GM04503 (cell line): ENCODE measurements around the gene ARL8A.

Experiments used
- DNase-seq: peaks from one replicate; pipeline ENCODE4 v3.0.0-alpha.2; 2012; ENCODE audit warnings: low read depth

The ARL8A gene

DNA sequence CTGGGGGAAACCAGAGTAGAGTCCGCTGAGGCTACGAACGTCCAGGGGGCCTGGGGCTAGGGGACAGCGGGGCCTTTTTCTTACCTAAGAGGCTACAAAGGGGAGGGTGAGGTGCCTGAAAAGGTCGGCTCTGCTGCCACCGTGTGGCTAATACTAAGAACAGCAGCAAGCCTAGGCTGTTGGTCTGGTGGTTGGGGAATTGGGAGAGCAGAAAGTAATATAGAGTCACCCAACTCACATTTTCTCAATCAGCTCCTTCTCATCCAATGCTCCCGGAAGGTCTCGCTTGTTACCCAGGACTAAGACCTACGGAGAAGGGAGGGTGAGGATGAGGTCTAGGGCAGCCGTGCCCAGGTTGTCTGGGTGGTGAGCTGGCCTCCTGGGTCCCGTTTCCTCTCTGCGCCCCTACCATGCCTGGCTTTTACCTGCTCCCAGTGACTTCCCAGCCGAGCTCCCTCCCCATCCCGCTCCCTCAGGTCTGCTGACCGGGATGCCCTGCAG lies 9.3 kb downstream of the ARL8A start:
- no peak for DNase-seq

DNA sequence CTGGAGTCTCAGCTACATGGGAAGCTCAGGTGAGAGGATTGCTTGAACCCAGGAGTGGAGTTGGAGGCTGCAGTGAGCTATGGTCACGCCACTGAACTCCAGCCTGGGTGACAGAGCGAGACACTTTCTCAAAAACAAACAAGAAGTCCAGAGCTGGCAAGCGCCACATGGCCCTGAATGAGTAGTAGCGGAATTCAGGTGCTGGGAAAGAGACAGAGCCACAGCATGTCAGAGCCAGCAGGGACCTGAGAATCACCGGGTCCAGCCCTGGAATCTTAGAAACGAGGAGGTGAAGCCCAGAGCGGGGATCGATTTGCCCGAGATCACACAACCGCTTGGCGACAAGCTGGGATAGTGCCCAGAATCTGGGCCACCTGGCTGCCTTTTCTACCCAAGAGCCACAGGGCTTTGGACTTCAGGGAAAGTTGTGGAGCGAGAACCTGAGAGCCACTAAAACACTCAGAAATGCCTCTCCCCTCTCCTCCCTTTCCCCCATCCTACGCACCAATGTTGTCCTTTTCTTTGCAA lies 9.8 kb downstream of the ARL8A start:
- DNase-seq, result no peak

DNA sequence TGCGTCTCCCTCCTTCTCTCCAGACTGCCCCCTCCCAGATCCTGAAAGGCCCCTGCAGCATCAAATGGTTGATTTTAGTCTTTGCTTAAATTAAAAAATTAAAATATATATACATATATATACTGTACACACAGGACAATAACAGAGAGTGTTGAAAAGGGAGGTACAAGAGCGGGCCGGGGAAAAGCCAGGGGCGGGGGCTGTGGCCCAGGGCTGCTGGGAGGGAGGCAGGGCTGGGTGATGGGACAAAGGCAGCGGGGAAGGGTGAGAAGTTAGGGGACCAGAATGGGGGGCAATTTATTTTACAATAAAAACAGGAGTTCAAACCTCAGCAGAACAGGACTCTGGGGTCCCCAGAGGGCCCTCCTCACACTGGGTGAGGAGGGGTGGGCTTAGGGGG lies 10.5 kb downstream of the ARL8A start:
- no peak for DNase-seq

DNA sequence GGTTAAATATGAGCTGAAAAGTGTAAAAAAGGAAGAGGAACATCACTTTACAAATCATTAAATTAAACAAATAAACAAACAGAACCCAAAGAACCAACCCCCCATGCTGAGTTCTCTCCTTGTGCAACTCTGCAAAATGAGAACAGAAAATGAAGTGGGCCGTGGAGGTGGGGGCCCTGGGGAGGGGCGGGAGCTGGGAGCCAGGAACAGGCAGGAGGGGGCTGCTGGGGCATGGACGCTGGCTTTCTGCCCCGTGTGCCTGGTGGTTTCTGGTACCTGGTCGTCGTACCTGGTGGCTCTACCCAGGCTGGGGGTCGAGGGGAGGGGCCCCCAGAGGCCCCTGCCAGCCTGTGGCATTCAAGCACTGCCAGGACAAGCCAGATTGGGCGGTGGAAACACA lies 11.0 kb downstream of the ARL8A start:
- no peak for DNase-seq

DNA sequence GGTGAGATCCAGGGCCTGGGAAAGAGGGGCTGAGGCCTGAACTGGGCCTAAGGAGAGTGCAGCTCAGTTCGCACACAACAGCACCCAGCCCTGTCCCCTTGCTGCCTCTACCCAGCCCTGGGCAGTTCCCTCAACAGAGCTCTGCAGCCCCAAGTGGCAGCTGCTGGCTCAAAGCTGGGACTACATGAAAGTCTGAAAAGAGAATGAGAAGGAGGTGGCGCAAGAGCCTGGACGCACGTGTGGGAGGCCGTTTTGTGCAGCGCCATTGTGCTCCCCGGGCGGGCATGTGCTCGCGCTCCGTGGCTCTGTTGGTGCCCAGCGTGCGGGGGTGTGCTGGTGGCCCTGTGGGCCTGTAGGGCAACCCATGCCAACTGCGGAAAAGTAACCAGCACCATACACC lies 11.5 kb downstream of the ARL8A start:
- no peak for DNase-seq

DNA sequence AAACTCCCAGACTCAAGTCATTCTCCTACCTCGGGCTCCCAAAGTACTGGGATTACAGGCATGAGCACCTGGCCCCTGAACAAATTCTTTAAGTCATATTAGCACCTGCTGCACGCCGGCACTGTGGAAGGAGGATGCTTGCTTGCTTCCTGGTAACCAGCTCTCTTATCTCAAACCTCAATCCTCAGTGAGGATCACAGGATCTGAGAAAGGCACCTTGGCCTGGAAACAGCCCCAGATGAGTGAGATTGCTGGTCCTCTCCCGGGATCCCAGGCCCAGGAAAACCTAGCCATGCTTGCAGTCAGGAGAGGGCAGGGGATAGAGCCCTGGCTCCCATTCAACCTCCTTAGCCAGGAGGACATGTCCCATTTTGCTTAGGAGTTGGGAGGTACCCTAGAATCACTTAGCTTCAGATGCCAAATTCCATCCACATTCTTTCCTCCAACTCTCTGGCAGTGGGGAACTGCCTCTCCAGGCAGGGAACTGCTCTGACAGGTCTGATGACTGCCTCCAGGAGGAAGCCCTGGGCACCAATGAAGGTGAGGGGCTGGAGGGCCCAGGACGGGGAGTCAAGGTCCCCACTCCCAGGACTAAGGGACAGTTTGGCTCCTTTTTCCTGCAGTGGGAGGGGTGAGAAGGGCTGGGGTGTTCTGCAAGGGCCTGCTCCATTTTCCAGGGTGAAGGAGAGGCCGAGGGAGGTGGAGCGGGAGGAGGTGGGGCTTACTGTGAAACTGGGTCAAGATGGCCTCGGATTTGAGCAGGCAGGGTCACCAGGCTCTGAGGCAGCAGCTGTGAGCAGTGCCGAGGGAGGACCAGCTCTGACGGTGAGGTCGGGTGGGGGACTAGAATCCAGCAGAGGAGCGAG lies 12.3 kb downstream of the ARL8A start:
- no peak for DNase-seq

DNA sequence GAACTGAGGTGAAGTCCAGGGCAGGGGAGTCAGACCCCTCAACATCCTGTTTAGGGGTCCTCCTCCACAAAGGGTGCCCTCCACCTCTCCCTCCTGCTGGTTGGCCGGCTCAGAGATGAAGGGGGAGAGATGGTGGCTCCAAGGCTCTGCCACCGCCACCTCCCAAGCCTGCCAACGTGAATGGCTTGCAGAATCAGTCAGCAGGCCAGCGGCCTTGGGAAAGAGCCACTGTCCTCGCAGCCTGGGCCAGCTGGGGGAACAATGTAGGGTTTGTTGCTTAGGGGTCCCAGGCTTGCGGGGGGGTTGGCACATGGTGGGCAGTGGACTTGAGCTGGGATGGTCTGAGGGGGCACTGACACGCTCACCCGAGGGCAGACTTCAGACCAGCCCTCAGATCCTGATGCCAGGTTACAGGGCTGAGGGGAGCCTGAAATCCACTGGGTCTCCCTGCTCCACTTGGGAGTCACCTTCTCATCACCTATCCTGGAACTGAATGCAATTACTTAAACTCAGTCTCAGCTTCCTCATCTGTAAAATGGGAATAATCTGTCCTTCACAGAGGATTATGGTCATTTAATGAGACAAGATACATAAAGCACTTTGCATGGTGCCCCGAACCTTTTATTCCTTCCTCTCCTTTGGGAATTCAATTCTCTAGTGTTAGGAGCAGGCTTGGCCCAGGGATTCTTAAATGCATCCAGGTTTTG lies 13.6 kb downstream of the ARL8A start:
- DNase-seq, result no peak

DNA sequence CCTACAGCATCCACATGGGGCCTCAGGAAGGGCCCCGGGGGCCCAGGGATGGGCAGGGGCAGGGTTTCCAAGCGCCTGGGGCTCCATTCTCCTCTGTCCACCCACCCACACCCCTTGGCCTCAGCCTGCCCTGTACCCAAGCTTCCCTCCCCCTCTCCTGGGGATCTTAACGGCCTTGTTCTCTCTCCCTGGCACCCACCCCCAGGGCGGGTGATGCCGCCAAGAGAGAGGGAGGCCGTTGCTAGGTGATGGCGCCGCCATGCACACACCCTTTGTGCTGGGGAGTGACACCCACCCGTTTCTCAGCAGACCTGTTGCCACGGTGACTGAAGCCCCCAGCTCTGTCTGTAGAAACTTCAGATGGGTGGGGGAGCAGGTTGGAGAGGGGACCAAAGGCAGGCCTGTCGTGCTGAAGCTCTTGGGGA lies 14.2 kb downstream of the ARL8A start:
- DNase-seq, result no peak

DNA sequence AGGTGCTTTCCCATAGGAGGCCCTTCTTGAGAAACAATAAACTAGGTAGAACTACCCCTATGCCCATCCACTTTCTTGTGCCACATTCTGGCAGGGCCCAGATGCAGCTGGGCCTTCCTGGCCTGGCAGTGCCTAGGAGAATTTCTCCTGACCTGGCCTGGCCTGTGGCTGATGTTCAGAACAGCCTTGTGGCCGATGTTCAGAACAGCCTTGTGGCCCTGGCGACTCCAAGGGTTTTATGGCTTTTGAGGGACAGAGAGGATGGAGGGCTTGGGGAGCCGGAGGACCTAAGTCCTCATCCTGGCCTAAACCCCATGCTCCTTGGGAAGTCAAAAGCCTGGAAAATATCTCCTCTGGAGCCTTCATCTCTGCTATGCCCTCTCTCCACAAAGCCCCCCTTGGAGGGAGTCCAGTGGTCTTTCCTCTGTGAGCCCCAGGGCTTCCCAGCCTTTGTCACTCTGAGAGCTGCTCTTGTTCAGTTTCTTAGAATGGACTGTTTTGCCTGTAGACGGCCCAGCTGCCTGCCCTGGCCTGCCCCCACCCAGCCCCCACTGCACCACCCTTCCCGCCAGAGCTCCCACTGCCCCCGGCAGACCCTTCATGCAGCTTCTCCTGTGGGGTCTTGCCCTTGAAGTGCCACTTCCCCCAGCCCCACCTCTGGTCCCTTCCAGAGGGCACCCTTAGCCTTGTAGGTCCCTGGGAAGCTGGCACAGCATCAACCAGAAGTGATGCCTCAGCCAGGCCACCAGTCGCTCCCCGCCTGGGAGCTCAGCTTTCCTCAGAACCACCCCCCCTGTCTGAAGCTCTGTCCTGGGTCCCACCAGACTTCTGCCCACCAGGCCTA lies 14.9 kb downstream of the ARL8A start:
- DNase-seq, result no peak

DNA sequence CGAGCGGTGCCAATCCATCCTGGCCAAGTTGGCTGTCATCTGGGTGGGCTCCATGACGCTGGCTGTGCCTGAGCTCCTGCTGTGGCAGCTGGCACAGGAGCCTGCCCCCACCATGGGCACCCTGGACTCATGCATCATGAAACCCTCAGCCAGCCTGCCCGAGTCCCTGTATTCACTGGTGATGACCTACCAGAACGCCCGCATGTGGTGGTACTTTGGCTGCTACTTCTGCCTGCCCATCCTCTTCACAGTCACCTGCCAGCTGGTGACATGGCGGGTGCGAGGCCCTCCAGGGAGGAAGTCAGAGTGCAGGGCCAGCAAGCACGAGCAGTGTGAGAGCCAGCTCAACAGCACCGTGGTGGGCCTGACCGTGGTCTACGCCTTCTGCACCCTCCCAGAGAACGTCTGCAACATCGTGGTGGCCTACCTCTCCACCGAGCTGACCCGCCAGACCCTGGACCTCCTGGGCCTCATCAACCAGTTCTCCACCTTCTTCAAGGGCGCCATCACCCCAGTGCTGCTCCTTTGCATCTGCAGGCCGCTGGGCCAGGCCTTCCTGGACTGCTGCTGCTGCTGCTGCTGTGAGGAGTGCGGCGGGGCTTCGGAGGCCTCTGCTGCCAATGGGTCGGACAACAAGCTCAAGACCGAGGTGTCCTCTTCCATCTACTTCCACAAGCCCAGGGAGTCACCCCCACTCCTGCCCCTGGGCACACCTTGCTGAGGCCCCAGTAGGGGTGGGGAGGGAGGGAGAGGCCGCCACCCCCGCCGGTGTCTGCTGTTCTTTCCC lies 16.5 kb downstream of the ARL8A start:
- DNase-seq, result no peak

DNA sequence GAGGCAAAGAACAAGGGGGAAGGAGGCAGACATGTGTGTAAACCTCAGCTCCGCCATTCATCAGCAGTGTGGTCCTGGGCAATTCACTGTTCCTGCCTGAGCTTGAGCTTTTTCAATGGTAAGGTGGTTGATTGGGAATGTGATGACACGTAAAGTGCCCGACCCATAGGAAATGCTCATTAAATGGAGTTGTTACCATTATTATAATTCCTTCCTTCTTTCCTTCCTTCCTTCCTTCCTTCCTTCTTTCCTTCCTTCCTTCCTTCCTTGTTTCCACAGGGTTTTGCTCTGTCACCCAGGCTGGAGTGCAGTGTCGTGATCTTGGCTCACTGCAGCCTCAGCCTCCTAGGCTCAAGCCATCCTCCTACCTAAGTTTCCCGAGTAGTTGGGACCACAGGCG lies 17.5 kb downstream of the ARL8A start:
- DNase-seq, result no peak

DNA sequence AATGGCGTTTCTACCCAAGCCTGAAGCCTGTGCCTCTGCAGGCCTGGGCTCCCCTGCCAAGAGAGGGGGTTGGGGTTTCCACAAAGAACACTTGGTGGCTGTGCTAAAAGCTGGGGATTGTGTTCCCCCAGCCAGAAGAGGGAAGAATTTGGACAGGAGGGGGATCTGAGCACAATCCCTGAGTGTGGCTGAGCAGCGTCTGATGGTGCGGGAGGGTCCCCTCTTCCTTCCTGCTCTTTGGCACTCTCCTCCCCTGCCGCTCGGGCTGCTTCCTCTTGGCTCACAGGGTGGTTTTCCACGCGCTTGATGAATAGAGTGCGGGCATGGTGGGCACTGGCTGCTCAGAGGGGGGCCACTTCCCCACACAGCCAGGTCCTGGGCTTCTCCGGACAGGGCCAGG lies 18.1 kb downstream of the ARL8A start:
- no peak for DNase-seq

DNA sequence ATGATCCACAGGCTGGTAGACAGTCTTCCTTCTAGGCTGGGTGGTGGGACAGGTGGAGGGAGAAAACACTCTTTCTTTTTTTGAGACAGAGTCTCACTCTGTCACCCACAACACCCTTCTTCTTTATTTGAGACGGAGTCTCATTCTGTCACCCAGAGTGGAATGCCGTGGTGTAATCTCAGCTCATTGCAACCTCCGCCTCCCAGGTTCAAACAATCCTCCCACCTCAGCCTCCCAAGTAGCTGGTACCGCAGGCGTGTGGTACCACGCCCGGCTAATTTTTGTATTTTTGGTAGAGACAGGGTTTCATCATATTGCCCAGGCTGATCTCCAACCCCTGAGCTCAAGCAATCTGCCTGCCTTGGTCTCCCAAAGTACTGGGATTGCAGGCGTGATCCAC lies 18.9 kb downstream of the ARL8A start:
- DNase-seq, result no peak

DNA sequence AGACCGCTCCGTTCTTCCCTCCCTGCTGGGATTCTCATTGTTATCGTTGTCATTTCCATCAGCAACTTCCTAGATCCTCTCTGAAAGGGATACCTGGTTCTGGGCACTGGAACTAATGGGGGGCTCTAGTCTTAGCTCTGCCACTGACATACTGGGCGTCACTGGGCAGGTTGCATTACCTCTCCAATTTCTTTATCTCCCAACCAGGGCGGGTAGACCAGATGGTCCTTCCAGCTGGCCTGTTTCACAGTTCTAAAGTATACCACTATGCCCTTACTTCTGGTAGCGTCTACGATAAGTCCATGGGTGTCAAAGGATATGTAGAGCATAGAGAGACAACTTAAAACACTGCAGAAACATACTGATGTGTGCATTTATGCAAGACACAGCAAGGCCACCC lies 20.4 kb downstream of the ARL8A start:
- DNase-seq, result no peak

DNA sequence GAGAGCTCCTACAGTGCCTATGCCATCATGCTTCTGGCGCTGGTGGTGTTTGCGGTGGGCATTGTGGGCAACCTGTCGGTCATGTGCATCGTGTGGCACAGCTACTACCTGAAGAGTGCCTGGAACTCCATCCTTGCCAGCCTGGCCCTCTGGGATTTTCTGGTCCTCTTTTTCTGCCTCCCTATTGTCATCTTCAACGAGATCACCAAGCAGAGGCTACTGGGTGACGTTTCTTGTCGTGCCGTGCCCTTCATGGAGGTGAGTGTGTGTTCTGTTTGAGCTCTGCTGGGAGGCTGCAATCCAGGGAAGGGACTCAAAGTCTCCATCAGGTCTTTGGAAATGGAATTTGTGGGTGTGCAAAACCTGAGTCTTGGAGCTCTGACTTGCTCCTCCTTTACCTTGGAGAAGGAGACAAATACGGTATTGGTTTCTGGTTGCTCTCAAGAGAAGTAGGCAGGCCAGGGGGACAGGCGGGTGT lies 21.2 kb downstream of the ARL8A start:
- DNase-seq, result no peak

DNA sequence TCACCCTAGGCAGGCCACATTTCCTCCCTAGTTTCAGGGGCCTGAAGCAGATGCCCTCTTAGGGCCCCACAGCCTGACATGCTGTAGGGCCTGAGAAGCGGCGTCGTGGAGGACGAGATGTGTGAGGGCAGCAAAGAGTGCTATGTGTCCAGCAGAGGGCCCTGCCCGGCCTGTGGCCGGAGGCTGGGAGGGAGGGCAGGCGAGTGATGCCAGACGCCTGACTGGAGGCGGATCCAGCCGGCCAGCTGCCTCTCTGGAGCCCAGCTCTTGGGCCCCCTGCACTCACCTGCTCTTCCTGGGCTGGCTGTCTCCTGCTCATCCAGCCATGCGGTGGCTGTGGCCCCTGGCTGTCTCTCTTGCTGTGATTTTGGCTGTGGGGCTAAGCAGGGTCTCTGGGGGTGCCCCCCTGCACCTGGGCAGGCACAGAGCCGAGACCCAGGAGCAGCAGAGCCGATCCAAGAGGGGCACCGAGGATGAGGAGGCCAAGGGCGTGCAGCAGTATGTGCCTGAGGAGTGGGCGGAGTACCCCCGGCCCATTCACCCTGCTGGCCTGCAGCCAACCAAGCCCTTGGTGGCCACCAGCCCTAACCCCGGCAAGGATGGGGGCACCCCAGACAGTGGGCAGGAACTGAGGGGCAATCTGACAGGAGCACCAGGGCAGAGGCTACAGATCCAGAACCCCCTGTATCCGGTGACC lies 21.8 kb downstream of the ARL8A start, which contains the start of gene GPR37L1:
Gene GPR37L1 (plus strand): TSS at position 279 of the 697 bp plus-strand sequence. CDS start 47 bp downstream, at position 326.
- no peak for DNase-seq

DNA sequence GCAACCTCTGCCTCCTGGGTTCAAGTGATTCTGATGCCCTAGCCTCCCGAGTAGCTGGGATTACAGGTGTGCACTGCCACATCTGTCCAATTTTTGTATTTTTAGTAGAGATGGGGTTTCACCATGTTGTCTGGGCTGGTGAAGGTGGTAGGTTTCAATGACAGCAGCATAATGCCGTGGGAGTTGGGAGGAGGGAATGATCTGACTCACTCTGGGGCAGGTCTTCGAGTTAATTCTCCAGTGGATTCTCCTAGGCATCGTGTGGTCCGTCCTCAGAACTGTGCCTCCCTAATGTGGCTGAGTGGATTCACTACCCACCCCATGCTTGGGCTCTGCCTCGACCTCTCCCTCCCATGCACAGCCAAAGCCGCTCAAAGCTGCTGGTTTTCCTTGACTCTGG lies 23.5 kb downstream of the ARL8A start:
- no peak for DNase-seq

DNA sequence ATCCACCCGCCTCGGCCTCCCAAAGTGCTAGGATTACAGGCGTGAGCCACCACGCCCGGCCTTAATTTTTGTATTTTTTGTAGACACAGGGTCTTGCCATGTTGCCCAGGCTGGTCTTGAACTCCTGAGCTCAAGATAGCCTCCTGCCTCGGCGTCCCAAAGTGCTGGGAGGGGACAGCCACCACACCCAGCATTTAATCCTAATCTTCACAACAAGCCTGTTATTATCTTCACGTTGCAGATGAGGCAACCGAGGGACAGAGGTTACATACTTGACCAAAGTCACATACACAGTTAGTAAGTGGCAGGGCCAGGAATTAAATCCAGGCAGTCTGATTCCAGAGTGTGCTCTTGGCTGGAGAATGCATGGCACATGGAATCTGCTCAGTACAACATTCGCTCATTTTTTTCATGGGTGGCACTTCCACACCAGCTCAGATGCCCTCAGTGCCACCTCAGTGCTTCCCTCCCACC lies 26.6 kb downstream of the ARL8A start:
- no peak for DNase-seq

DNA sequence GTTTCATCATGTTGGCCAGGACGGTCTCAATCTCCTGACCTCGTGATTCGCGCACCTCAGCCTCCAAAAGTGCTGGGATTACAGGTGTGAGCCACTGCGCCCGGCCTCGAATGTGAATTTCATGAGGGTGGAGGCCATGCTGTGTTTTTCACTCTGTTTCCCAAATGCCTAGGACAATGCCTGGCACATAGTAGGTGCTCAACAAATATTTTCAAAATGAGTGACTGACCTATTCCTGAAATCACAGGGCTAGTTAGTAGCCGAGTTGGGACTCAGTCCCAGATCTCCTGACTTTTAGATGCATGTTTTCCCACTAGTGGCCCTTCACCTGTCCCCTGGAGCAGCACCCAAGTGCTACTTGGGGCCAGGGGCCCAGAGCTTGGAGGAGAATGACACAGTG lies 28.2 kb downstream of the ARL8A start:
- no peak for DNase-seq

DNA sequence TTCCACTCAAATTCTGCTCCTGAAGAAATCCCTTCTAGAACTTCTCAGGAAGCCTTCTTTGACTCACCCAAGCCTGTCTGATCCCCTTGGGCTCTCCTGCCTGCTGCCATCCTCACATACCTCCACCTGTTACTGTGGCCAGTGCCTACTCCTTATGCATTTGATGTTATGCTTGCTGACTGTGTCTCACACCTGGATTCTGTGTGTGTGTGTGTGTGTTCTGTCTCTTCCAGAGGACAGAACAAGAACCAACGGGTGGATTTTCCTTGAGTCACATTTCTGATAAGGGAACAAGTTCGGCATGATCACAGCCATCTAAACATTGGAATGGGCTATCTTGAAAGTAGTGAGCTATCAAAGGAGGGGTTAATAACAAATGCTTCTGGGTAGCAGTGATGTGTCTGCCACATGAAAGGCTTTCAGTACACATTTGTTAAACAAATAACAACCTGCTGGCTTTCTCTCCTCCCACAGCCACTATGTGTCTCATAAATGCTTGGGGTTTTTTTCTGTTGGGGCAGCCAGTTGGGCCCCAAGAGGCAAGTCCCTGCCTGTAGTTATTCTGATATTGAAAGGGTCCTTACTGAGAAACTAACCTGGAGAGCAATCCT lies 30.7 kb downstream of the ARL8A start:
- DNase-seq, result no peak
